Fibroblast of villous mesenchyme (primary cell): ENCODE measurements around the gene PDLIM5. TPM values are rescaled to one million over a fixed set of nuclear protein-coding genes. Genes with fewer than 3 reads are reported as not detected.

Experiments used
- DNase-seq: peaks from one replicate; pipeline ENCODE4 v3.0.0-alpha.2; 2010; ENCODE audit warnings: low read depth
- H3K4me3 ChIP-seq: 2 replicates; pipeline ENCODE4 v1.5.1; 2011; ENCODE audit warnings: low read depth, mild to moderate bottlenecking, low read length
- CTCF ChIP-seq: IDR thresholded peaks from 2 replicates; pipeline ENCODE4 v1.5.1; 2012; ENCODE audit warnings: low read depth, mild to moderate bottlenecking, low read length; ENCODE audit not compliant: insufficient read depth
- total RNA-seq: library from RNA; depleted of rRNA; stranded (reverse); fragments of >200 nt; gene quantifications from 2 replicates; pipeline ENCODE4 v1.2.3, GENCODE V29; 2012

The PDLIM5 gene
- total RNA-seq, 1 donor = 370 TPM

GRCh38 chr4:94648699-94649098, 197.0 kb downstream of the PDLIM5 start:
- no peak for DNase-seq
- TF ChIP-seq CTCF = no peak

DNA sequence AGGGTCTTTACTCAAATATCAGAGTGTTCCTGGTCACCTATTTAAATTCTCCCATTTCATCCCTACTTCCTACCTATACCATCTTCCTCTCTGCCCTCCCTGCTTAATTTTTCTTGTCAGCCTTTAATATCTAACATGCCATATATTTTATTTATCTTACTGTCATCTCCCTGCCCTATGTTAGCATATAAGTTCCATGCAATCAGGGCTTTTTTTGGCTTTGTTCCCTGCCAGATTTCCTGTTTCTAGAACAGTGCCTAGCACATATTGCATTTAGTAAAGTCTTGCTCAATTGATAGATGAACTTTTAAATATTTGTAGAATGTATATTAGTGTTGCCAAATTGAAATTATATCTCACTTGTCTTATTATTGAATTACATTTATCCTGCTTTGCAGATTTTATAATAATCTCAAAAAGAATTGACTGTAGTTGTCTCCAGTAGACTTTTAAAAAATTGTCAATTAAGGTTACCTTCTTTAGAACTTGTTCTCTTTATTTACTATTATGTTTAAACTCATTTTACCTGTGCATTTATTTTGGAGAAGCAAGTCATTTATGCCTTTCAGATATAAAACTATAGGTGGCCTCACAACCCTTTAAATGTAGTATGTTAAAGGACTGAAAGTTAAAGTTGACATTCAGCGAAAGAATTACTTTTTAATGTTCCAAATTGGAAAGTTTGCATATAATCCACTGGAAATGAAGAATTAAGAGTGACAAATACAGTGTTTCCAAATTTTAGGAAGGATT, 197.8 kb downstream of the PDLIM5 start:
- DNase-seq = peak; percentile 75
- no peak for TF ChIP-seq CTCF
- H3K4me3 ChIP-seq = no peak overlapping the region

More at GRCh38 chr4:94648699-94649098, 197.0 kb downstream of the PDLIM5 start:
- no peak overlapping the region for H3K4me3 ChIP-seq

DNA sequence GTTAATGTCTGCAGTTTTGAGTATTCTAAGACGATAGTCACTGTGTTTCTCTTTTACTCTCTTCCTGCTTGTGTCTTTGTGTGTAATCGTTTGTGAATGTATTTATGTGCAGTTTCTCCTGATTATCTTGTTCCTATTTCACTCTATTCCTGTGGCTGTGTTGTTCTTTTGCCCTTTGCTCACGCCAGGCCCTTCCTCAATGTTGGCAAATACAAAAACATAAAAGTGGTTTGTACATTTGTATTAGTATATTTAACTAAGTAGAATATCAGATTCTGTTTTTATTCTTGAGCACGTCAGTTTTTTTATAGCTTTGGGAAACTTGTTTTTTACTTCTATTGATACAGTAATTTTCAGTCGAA, 198.4 kb downstream of the PDLIM5 start:
- no peak for TF ChIP-seq CTCF
- H3K4me3 ChIP-seq = no peak overlapping the region
- DNase-seq = no peak

DNA sequence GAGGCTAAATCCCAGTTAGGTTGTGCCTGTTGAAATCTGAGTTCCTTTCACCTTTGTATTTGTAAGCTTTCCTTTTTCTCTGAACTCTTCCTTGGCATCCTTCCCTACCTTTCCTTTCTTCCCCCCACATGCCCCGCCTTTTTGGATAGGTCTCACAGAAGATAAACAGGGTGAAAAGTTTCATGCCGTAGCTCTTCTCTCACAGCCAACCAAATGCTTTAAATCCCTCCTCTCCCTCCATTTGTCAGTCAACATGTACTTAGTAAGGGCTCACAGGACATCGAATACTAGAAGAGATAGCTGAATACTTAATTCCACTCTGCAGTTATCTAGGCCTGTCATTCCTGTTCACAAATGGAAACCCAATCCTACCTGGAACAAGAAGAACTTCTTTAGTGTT, 198.9 kb downstream of the PDLIM5 start:
- no peak for DNase-seq
- no peak overlapping the region for H3K4me3 ChIP-seq
- no peak for TF ChIP-seq CTCF

DNA sequence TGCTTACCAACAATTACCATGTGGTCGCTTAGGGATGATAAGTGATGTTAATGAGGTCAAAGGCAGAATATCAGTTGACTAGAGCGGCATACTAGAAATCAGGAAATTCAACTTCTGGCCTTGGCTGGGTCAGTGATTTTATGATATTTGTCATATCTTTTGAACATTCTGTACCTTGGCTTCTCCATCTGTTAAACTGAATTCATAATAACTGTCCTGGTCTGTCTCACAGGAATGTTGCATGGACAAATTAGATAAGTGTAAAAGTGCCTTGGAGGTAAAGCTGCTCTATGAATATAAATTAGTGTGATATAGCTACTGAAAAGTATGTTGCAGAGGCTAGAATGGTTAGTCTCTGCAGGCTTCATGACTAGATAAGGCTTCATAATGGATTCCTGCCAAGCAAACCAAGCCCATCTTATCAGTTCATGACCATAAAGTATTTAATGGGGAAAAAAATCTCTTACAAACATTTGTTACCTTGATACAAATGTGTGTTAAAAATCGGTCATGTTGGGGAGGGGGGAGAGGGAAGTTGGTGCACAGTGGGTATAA, 201.4 kb downstream of the PDLIM5 start:
- DNase-seq = peak; percentile 62
- no peak overlapping the region for H3K4me3 ChIP-seq

GRCh38 chr4:94653984-94654609, 202.4 kb downstream of the PDLIM5 start:
- no peak for TF ChIP-seq CTCF
- no peak overlapping the region for H3K4me3 ChIP-seq
- peak; percentile 36 for DNase-seq

More for the DNA sequence above, 201.4 kb downstream of the PDLIM5 start:
- TF ChIP-seq CTCF = no peak
